Fibroblast of skin of back (primary cell): Measurements from ENCODE around the gene PARN.
"Not testable (repeated sequence)": the region's sequence is repeated elsewhere in the genome, so short reads cannot be mapped to it uniquely, and the experiment has no call there.

ENCODE experiments used
- DNase-seq: peaks from one replicate; pipeline ENCODE4 v3.0.0-alpha.2; 2013

The PARN gene

GRCh38 chr16:14566599-14566998 lies 63.5 kb downstream of the PARN start:
- no peak for DNase-seq

- no peak for DNase-seq
Observed at GRCh38 chr16:14565688-14566025, 64.4 kb downstream of the PARN start.

GRCh38 chr16:14564861-14565687 lies 65.0 kb downstream of the PARN start:
- DNase-seq: peak; percentile 8

- DNase-seq: no peak
Observed at GRCh38 chr16:14564323-14564722, 65.7 kb downstream of the PARN start.

- DNase-seq: peak; percentile 8
Observed at GRCh38 chr16:14562691-14563491, 67.2 kb downstream of the PARN start.

- no peak for DNase-seq
Observed at GRCh38 chr16:14560523-14560922, 69.5 kb downstream of the PARN start.

- peak; percentile 43 for DNase-seq
Observed at GRCh38 chr16:14559809-14560241, 70.2 kb downstream of the PARN start.

- DNase-seq: no peak
Observed at GRCh38 chr16:14553447-14553846, 76.6 kb downstream of the PARN start.

- DNase-seq: no peak
Observed at GRCh38 chr16:14549789-14550153, 80.3 kb downstream of the PARN start.

GRCh38 chr16:14548933-14549788 lies 80.9 kb downstream of the PARN start:
- DNase-seq: no peak

GRCh38 chr16:14545346-14545884 lies 84.6 kb downstream of the PARN start:
- no peak for DNase-seq

- DNase-seq: not testable (repeated sequence)
Observed at GRCh38 chr16:14544846-14545245, 85.2 kb downstream of the PARN start.

GRCh38 chr16:14539631-14540030 lies 90.4 kb downstream of the PARN start:
- peak; percentile 63 for DNase-seq

GRCh38 chr16:14539156-14539555 lies 90.9 kb downstream of the PARN start:
- no peak for DNase-seq

GRCh38 chr16:14538604-14539003 lies 91.5 kb downstream of the PARN start:
- no peak for DNase-seq

- no peak for DNase-seq
Observed at GRCh38 chr16:14531613-14532012, 98.4 kb downstream of the PARN start.

GRCh38 chr16:14531101-14531500 lies 99.0 kb downstream of the PARN start:
- DNase-seq: no peak

- no peak for DNase-seq
Observed at GRCh38 chr16:14530046-14530445, 100.0 kb downstream of the PARN start.

- DNase-seq: peak; percentile 90
Observed at GRCh38 chr16:14529010-14529669, 100.9 kb downstream of the PARN start.

GRCh38 chr16:14528306-14528705 lies 101.8 kb downstream of the PARN start:
- DNase-seq: no peak

GRCh38 chr16:14527411-14528044 lies 102.5 kb downstream of the PARN start:
- no peak for DNase-seq

GRCh38 chr16:14525596-14525995 lies 104.5 kb downstream of the PARN start:
- no peak for DNase-seq
